Activated gamma-delta T cell (primary cell): ENCODE results near the gene LIPE.
"Not testable (repeated sequence)": the region's sequence is repeated elsewhere in the genome, so short reads cannot be mapped to it uniquely, and the experiment has no call there.

Experiments used
- DNase-seq: peaks from one replicate; lab custom pipeline; 2025; lab: John Stamatoyannopoulos, UW

The LIPE gene

DNA sequence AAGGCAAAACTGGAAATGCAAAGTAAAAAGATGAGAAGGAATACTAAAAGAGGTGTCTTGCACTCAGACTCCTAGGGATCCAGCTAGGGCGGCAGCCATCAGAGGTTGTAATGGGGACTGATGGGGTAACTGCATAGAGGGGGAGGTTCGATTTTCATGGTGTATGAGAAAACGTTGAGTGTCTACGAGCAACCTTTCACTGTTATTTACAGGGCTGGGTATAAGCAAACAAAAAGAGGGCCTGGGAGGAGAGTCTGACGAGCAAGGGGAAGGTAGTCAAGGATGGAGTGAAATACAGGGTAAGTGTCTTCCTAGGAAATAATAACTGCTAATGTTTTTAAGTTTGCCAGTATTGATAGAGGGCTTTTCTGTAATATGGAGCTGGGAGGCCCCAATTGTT is 21.1 kb upstream of the LIPE start:
- DNase-seq: not testable (repeated sequence)

DNA sequence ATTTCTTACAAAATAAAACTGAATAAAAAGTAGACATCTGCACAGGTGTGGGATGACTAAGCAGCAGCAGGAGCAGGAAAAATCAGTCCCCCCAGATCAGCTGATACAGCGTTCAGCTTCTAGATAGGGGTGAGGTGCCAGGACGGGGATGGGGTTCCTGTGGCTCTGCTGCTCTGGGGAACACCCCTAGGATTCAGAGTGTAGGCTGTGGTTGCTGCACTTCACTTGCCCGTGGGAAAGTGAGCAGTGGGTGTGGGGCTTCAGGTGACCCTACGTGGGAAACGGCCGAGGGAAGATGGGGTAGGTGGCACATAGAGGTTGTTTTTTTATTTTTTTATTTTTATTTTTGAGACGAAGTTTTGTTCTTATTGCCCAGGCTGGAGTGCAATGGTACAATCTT is 18.8 kb upstream of the LIPE start:
- no peak for DNase-seq

DNA sequence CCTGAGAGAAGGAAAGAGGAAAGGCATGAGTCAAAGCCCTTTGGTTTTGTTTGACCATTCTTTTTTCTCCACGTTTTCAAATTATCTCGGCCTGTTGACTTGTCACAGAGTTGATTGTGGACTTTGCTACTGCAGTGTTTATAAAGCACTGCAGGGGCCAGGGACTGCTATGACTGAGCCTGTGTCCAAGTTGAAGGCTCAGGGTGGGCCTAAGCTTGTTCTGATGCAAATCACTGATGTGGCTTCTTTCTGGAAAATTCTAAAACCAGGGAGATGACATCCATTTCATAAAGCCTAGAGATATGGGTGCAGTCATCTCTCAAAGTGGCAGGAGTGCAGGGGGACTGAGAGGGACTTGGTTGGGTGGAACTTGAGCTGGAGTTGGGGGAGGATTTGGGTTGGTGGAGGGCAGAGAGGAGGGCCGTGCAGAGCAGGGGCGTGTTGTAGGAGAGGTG is 16.8 kb upstream of the LIPE start:
- DNase-seq: no peak

DNA sequence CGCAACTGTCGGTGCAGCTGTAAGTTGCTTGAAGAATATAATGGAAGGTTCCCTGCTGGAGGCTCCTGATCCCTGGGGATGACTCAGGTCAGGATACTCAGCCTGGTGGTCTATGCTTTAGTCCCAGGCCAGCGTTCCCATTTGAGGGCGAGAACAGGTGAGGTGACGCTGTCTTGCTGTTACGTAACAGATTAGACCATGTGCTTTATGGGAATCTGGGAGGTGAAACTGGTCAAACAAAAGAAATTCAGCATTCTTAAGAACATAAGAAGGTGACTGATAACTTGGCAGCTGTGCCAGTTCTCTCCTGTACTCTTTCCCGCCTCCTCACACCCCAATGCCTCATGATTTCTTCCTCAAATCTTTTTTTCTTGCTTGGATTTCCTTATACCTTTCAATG is 15.6 kb upstream of the LIPE start, which contains the start of gene CXCL17:
TSS of gene CXCL17 (minus strand) at position 114 of the 400 bp plus-strand sequence. CDS start 114 bp downstream, outside the sequence.
- no peak for DNase-seq

DNA sequence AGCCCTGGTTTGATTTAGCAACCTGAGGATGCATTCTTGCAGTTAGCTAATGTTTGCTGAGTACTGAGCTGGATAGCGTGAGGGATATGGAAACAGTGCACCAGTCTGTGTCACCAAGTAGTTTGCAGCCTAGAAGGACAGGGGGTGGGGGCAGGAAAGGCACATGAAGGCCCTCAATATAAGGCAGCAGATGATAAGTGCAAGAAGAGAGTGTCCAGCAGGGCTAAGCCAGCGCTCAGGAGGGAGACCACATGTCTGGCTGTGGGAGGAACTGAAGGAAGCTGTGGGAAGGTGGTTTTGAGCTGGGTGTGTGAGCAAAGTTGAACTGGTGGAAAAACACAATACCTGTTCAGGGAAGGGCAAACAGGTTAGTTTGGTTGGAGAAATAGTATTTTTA is 13.9 kb upstream of the LIPE start:
- no peak for DNase-seq

DNA sequence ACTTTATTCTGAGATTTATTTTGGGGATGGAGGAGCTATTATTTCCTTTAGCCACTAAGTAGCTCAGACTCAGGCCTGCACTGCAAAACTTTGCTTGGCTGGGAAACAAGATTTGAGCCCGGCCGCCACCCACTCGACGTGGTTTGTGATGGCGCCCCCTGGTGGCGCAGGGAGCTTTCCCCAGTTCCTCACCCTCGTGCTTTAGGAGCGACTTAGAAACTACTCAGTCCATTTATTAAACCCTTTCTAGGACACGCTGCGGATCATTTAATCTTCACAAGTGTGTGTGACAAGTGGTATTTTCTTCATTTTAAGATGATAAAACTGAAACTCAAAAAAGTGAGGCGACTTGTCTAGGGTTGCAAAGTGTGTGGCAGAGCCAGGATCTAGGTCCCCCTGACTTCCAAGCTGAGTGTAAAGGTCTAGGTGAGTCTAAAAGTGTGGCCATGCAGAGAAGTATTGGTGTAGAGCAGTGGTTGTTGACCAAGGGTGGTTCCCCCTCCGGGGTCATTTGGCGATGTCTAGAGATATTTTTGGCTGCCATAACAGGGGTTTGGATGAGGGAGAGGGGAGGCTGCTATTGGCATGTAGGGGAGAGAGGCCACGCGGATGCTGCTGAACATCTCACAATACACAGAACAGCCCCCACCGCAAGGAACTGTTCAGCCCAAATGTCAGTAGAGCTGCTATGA is 13.3 kb upstream of the LIPE start:
- DNase-seq: peak; percentile 45

DNA sequence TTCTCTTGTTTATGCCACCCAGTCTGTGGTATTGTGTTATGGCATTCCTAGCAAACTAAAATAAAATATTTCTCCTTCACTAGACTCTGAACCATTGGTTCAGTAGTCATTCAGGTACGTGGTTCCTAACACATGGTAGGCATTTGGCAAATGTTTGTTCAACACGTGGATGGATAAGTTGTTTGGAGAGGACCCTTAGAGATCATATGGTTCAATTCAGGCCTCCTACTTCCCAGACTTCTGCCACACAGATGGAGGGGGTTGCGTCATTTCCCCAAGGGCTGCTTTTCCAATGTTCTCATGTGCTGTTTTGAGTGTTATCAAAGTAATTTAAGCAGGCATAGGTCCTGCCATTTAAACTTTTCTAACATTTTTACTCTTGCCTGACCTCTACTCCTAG is 8.8 kb upstream of the LIPE start:
- no peak for DNase-seq

DNA sequence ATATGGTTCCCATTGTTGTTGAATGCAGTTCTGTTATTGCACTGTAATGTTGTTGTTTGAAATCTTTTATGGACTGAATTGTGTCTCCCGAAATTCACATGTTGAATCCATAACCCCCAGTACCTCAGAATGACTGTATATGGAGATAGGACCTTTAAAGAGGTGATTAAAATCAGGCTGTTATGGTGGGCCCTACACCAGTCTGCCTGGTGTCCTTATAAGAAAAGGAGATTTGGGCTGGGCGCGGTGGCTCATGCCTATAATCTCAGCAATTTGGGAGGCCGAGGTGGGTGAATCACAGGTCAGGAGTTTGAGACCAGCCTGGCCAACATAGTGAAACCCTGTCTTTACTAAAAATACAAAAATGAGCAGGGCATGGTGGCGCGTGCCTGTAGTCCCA is 8.1 kb upstream of the LIPE start:
- DNase-seq: no peak

DNA sequence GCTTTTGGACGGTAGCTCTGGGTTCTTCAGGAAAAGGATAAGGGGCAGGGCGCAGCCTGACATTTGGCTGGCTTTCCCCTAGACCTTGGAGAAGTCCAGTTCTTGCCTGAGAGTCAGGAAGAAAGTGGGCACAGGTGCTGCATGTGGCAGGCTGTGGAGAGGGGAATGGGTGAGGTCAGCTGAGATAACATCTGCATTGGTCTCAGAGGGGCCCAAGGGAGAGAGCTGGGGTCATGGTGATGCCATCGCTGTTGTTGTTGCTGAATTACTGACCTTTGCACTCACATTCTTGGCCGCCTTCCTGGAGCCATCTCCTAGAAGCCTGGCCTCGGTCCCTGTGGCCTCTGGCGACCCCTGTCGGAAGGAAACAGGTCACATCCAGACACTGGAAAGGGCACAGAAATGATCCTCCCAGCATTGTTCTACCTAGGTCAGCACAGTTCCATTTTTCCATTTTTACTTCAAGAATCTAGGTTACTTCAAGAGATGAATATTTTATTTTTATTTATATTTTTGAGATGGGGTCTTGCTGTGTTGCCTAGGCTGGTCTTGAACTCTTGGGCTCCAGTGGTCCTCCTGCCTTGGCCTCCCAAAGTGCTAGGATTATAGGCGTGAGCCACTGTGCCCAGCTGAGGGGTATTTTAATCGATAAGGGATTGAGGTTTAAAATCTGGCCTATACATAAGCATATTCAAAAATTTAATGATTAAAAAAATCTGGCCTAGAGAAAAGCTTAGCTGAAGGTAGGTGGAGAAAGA is 6.5 kb upstream of the LIPE start:
- no peak for DNase-seq

DNA sequence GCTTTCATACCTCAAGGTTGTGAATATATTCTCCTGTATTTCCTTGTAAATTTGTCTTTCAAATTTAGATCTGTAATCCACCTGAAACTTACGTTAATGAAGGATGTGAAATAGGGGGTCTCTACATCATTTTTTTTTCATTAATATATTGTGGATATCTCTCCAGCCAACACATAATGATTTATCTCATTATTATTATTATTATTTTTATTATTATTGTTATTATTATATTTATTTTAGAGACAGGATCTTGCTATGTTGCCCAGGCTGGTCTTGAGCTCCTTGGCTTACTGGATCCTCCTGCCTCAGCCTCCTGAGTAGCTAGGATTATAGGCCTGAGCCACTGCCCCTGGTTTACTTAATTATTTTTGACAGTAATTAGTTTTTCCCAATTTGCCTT is 4.3 kb upstream of the LIPE start:
- DNase-seq: no peak

DNA sequence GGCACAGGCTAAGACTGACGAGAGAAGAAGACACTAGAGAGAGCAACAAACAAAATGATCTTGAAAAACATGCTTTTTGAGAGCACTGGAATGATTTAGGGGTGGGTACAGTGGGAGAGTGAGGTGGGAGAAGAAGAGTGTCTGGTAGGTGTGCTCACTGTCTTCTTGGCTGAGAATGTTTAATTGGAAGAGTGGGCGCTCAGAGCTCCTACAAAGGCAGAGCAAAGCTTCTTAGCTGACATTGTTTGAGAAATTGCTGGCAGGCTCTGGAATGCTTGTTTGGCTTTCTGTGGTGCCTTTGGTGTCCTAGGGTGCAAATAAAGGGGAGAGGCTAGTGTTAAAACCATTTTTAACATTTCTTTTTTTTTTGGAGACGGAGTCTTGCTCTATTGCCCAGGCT is 1.5 kb upstream of the LIPE start:
- no peak for DNase-seq

DNA sequence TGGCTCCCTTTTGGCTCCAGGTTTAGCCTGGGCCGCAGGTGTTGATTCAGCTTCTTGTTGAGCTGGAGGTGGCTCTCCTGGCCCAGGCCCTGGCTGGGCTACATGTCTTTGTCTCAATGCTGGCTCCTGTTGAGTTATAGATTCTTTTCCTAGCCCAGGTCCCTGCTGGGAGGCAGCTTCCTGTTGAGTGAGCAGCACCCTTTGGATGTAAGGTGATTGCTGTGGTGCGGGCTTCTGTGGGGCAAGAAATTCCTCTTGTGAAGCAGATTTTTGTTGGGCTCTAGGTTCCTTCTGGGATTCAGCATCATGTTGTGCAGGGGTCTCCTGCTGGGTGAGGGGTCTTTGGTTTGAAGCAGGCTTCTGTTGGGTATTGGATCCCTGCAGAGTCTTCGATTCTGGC is 545 bp downstream of the LIPE start:
- no peak for DNase-seq

DNA sequence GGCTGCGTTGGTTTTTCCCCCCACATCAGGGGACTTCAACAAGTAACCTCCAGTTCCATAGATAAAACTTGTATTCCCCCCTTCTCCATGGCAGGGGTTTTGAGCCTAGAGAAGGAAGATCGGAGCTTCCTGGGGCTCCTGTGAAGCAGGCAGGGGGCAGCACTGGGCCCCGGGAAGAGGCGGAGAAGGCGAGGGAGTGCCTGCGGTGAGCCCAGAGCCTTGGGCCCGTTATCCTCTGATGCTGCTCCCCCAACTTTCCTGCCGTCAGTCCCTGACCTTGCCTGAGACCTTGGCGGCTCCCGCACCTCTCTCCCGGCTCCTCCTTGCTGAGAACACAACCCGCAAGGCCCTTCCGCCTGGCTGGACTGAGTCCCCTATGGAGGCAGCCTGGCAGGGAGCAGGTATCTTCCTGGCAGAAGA is 2.5 kb downstream of the LIPE start:
- no peak for DNase-seq

DNA sequence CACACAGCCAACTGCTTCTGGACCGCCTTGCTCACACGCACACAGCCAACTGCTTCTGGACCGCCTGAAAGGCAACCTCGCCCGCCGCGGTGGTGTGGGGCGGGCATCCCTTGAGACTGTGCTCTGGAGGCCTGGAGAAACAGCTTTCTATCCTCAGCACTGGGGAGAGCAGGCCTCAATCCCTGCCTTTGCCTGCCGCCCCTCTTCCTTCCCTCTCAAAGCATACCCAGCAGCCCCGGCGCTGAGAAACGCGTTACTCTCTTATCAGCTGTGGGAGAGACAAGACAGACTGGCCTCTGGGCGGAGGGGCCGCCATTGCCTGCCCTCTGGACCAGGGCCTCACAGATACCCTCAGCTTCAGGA is 2.9 kb downstream of the LIPE start:
- no peak for DNase-seq

DNA sequence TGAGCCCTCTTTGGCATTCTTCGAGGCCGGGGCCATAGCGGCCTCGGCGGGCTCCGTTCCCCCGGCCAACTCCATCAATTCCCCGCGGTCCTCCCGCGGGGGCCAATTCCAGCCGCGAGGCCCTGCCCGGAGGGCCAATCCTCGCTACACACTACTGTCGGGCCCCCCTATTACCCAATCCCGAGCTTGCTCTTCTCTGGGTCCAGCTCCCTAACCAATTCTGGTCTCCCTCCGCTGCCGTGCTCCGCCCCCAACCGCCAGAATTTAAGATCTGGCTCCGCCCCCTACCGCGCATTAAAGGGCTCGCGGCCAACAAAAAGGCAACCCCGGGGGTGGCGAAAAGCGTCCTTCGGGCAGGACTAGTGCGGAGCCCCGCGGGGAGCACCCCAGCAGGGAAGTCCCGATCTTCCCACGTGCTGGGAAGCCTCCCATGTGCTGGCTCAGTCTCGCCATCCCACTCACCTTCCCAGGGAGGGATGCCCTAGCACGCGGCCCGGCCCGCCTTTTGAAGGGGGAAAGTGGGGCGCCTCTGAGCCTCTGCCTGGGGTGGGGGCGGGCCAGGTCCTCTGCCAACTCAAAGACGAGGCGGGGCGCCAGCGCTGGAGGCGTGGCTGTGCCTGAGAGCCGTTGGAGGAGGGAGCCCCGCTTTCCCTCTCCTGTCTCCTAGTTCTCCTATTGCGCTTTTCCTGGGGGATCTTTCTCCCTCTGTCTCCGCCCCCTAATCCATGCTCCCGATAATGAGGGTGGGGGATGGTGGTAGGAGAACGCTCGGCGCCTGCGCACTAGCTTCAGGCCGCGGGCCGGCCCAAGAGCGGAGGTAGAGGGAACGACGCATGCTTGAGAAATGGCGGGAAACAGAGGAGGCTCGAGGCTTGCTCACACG is 3.5 kb downstream of the LIPE start:
- DNase-seq: peak; percentile 64

DNA sequence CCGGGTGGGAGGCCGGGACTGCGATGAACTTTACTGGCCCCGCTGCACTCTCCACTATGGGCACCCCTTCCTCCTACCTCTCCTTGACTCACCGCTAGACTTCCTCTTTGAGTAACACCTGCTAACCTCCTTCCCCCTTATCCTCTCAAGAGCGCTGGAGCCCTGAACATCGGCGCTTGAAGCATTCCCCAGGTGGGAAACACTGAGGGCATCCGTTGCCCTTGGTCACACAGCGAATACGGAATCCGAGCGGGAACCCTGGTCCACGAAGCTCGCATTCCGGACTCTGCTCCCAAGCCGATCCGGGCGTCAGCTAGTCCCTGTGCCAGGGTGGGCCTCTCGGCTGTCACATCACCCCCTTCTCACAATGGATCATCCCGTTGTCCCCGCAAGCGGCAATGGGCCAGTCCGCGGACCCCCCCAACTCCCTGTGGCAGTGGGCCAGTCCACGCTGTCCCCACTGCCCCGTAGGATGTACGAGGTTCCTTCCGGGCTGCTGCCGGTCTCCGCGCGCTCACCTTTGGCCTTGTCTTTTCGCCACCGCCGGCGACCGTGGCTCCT is 4.2 kb downstream of the LIPE start:
- peak; percentile 50 for DNase-seq

DNA sequence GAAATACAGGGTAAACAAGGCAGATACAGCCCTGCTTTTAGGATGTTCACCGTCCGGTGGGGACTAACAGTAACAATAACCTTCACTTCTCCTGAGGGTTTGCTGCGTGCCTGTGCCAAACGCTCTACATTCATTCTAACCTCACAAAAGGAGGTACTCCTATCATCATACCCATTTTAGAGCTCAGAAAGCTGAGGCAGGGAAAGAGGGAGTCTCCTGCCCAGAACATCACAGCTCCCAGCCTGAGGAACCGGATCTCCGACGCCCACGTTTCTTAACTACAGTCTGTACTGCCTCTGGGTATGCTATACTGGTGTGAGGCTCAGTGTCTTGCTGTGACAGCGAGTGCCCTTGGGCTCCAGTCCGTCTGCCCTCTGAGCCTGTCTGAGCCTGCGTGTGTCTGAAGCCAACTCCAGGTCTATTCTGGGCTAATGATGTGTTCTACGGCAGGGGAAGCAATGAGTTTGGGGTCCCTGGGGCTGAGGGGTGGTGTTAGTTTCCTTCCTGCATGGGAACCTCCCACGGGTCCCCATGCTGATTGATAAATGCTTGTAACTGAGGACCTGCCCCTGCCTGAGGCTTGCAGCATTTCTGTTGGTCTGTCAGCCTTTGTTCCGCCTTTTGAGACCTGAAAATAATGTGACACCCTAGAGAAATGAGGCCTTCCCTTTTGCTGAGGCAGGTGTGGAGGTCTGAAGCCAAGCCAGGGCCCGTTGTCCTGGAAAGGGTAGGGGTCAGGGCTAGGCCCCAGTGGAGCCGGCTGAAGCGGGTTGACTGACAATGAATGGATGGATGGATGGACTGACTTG is 4.9 kb downstream of the LIPE start:
- no peak for DNase-seq

DNA sequence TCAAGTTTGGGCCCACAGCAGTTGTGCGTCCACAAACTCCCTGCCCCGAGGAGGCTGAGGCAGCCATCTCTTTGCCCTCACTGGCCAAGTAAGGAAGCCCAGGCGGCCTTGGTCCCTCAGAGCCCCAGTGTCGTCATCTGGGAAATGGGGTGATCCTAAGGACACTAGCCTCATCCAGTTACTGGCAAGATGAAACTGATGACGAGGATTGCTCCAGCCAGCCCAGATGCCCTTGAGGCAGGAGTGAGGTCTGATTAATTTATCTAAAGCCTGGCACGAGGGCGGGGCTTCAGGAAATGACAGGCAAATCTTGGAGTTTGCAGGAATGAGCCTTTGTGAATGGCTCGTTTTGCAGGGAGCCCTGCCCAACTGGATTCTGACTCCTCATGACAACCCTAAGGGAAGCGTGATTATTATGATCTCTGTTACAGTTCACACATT is 5.6 kb downstream of the LIPE start:
- DNase-seq: no peak

DNA sequence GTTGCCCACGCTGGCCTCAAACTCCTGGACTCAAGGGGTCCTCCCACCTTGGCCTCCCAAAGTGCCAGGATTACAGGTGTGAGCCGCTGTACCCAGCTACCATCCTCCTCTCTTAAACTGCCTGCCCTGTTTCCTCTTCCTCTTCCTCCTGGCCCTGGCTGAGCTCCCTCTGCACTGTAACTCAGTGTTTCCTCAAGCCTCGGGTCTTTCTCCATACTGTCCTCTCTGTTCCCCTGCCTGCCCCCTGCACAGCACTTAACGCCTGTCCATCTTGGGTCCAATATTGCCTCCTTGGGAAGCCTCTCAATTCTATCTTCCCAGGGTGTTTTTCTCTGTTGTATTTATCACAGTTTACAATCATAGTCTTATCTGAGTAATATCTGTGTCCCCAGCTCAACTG is 6.1 kb downstream of the LIPE start:
- DNase-seq: no peak

DNA sequence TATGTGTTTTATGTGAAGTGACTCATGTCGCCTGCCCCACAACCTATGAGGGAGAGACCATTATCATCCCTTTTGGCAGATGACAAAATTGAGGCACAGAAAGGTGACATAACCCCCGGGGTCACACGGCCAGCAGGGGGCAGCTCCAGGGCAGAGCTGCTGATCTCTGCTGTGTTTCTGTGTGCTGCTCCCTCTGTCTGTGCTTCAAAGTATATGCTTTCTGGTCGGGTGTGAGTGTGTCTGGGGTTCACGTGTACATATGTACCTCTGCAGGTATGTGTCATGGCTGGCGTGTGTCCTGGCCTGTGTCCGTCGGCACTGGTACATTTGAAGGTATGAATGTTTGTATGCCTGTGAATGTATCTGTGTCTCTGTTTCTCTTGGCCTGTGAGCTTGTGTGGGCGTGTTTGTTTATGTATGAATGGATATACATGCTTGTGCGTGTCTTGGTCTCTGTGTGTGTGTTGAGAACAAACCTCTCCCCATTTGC is 7.1 kb downstream of the LIPE start:
- peak; percentile 45 for DNase-seq

DNA sequence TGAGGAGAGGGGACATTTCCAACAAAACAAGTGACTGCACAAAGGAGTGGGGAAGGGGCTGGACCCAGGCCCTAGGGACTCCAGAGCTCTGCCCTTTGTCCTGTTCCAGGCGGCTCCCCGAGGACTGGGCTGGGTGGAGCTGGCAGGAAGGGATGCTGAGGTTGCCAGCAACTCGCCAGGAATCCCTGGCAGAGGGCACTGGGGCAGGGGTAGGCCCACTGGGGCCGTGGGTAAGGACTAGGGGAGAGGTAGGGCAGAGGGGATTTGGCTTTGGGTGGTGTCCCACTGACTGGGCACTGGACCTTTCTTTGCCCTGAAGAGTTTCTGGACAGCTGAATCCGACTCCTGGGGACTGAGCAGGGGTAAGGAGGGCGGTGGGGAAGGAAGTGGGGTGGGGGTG is 7.9 kb downstream of the LIPE start:
- no peak for DNase-seq
